Thymus (tissue), 11 donors: ENCODE measurements around the gene LAMB3. TPM values are rescaled to one million over a fixed set of nuclear protein-coding genes. Genes with fewer than 3 reads are reported as not detected.

Source experiments
- DNase-seq, 9 donors: peaks; one replicate each; pipeline ENCODE4 v3.0.0-alpha.2; 2013; ENCODE audit warnings: low spot score in 9 of 9, low read depth in 6 of 9, missing footprints in 1 of 9
- H3K27ac ChIP-seq, 2 donors: one replicate each; pipeline ENCODE4 v1.5.1; 2013; ENCODE audit warnings: control low read depth in 1 of 2, low read depth in 1 of 2, low read length in 1 of 2, mild to moderate bottlenecking in 1 of 2, moderate library complexity in 1 of 2
- H3K27me3 ChIP-seq, 2 donors: one replicate each; pipeline ENCODE4 v1.5.1; 2013; ENCODE audit warnings: low read length in 1 of 2; ENCODE audit not compliant: control insufficient read depth in 2 of 2, insufficient read depth in 1 of 2
- H3K36me3 ChIP-seq, 2 donors: one replicate each; pipeline ENCODE4 v1.5.1; 2013; ENCODE audit warnings: low read length in 1 of 2, mild to moderate bottlenecking in 1 of 2, moderate library complexity in 1 of 2; ENCODE audit not compliant: control insufficient read depth in 2 of 2, insufficient read depth in 2 of 2
- H3K4me1 ChIP-seq, 2 donors: one replicate each; pipeline ENCODE4 v1.5.1; 2013; ENCODE audit warnings: low read length in 2 of 2; ENCODE audit not compliant: control insufficient read depth in 2 of 2, insufficient read depth in 2 of 2
- H3K4me3 ChIP-seq, 2 donors: one replicate each; pipeline ENCODE4 v1.5.1; 2013; ENCODE audit warnings: low read length in 2 of 2, control low read depth in 1 of 2, mild to moderate bottlenecking in 1 of 2
- H3K9me3 ChIP-seq, 2 donors: one replicate each; pipeline ENCODE4 v1.5.1; 2013; ENCODE audit warnings: low read length in 1 of 2, mild to moderate bottlenecking in 1 of 2; ENCODE audit not compliant: control insufficient read depth in 2 of 2, insufficient read depth in 1 of 2
- WGBS: extraction: QIAGEN DNeasy Blood & Tissue Kit; methylation state at CpG from one replicate; pipeline ENCODE4 v1.1.7; 2013; 5-methylcytosine and 5-hydroxymethylcytosine counted together
- polyA plus RNA-seq: library from polyadenylated mRNA; stranded (reverse); fragments of 200-250 nt; gene quantifications from one replicate; pipeline ENCODE4 v1.2.3, GENCODE V29; 2013
- total RNA-seq: library from RNA; stranded (reverse); fragments of 120-200 nt; gene quantifications from one replicate; pipeline ENCODE4 v1.2.4, GENCODE V29; 2013
- donor health status: healthy.

Gene LAMB3
- total and polyA plus RNA-seq, 2 donors: 10.5 to 13.9 TPM

GRCh38 chr1:209618291-209618690 is 33.9 kb downstream of the LAMB3 start:
- Histone ChIP-seq H3K36me3 (no peaks in the 10 kb centered on the region), H3K27me3 (no peaks in the 10 kb centered on the region), H3K9me3 (no peaks in the 10 kb centered on the region), H3K4me3 (no peak overlapping the region), H3K27ac (no peak overlapping the region), H3K4me1 (no peaks in the 10 kb centered on the region)
- WGBS: 90% methylated on average over 11 of the region's 11 CpGs
- no peak for DNase-seq

- DNase-seq: no peak
- 94% methylated on average over 6 of the region's 6 CpGs for WGBS
- no peaks in the 10 kb centered on the region for H3K9me3 ChIP-seq
- no peak overlapping the region for H3K4me3 ChIP-seq
- H3K36me3 ChIP-seq: no peaks in the 10 kb centered on the region
- no peaks in the 10 kb centered on the region for H3K27me3 ChIP-seq
- no peak overlapping the region for H3K27ac ChIP-seq
- H3K4me1 ChIP-seq: no peaks in the 10 kb centered on the region
Observed at GRCh38 chr1:209617755-209618154, 34.5 kb downstream of the LAMB3 start.

DNA sequence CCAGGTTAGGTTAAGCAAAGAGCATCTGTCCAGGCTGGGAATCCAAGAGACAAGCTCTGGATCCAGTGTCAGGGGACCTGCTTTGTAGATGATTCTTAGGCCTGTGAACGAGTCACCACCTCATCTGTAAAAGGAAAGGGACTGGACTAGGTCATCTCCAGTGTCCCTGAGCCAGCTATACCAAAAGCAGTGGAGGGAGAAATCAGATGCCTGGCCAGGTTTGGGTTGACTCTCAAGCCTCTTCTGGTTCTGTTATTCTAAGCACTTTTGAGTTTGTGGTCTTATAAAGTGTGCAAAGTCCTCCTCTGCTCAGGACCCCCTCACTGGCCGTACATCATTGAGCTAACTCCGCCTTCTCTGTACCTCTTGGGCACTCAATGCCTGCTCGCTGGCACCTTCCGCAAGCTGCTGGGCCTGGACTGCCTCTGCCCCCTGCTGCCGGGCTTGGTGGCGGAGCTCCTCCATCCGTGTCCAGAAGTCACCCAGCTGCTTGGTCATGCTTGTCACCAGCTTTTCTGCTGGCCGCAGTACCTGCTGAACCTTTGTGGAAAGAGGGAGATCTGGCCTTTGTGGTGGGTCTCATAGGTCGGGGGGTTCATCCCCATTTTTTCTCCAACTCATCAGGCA is 35.1 kb downstream of the LAMB3 start:
- H3K27ac ChIP-seq: no peak overlapping the region
- no peaks in the 10 kb centered on the region for H3K27me3 ChIP-seq
- no peak for DNase-seq
- WGBS: 97% methylated on average over 10 of the region's 10 CpGs
- no peaks in the 10 kb centered on the region for H3K4me1 ChIP-seq
- no peaks in the 10 kb centered on the region for H3K9me3 ChIP-seq
- no peak overlapping the region for H3K4me3 ChIP-seq
- H3K36me3 ChIP-seq: no peaks in the 10 kb centered on the region

DNA sequence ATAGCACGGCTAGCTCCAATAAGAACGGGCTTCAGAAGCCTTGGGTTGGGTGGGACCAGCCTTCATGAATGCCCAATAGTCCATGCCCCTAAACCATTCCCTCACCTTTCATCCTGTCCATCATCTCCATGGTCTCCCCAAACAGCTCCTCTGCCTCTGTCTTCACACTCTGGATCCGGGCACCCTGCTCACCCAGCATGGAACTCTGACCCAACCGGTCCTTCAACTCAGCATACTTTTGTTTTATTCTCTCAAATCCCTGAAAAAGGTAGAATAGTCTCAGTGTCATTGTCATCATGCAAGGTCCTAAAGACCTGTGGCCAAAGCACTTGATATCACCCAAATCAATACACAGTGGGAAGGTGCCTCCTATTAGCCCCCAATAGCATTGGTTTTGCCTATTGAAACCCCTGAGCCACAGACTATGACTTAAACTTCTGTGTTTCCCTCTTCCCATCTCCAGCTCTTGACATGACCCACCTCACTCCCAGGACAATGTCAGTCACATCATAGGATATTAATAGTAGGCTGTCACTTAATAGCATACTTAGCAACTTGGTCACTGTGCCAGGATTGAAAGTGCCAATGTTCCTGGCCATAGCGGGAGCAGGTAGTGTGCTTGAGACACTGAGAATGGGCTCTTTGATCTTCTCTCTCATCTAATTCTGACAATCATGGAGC is 35.7 kb downstream of the LAMB3 start:
- DNase-seq: no peak
- Histone ChIP-seq H3K36me3 (no peaks in the 10 kb centered on the region), H3K4me1 (no peaks in the 10 kb centered on the region), H3K4me3 (no peak overlapping the region), H3K27me3 (no peaks in the 10 kb centered on the region), H3K9me3 (no peaks in the 10 kb centered on the region), H3K27ac (no peak overlapping the region)
- WGBS: 98% methylated on average over 5 of the region's 5 CpGs

GRCh38 chr1:209614906-209615305 is 37.3 kb downstream of the LAMB3 start:
- Histone ChIP-seq H3K36me3 (no peaks in the 10 kb centered on the region), H3K4me1 (no peaks in the 10 kb centered on the region), H3K27ac (no peak overlapping the region), H3K4me3 (no peak overlapping the region), H3K9me3 (no peaks in the 10 kb centered on the region), H3K27me3 (no peaks in the 10 kb centered on the region)
- 96% methylated on average over 5 of the region's 5 CpGs for WGBS
- no peak for DNase-seq

DNA sequence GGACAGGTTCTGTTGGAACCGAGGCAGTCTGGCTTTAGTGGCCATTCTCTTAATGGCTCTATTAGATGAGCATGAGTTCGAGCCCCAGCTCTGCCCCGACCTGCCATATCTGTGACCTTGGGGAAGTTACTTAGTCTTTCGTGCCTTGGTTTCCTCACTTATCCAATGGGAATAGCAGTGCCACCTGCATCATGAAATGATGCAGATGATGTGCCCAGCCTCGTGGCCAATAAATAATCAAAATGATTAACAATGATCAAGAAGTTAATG is 38.1 kb downstream of the LAMB3 start:
- WGBS: 91% methylated on average over 5 of the region's 5 CpGs
- H3K27ac ChIP-seq: no peak overlapping the region
- no peaks in the 10 kb centered on the region for H3K36me3 ChIP-seq

DNA sequence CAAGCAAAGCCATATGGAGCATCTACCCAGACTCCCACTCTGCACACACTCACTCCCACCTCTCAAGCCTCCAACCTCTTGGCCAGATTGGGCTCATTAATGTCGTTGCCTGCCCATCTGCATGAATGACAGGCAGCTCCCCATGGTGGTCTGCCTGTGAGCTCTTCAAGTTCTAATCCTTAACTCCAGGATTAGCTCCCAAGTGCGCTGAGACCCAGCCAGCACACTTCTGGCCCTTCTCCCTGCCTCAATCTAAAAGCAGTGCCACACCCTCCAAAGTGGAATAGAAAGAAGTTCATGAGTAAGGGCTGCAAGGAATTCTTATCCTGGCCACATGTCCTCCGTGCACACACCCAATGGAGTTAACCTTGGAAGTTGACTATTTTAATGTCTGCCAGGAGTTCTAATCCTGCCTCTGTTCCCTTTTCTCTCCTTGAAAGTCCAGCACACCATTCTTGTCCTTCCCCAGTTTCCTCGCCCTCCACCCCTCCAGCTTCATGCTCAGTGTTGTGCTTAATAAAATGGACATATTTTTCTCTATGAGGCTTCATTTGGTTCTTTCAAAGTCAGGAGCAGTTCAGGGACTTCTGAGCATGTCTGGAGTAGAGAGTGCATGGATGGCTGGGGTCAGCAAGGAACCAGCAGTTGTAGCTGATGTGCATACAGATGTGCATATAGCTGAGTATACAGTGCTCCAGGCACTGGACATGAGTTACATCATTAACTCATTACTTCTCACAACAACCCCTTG is 38.6 kb downstream of the LAMB3 start:
- Histone ChIP-seq H3K9me3 (no peaks in the 10 kb centered on the region), H3K27ac (no peak overlapping the region), H3K4me3 (no peak overlapping the region), H3K27me3 (no peaks in the 10 kb centered on the region), H3K4me1 (no peaks in the 10 kb centered on the region), H3K36me3 (no peaks in the 10 kb centered on the region)
- WGBS: 89% methylated on average over 4 of the region's 4 CpGs
- DNase-seq: no peak

More for the DNA sequence above, 38.1 kb downstream of the LAMB3 start:
- H3K27me3 ChIP-seq: no peaks in the 10 kb centered on the region
- no peak for DNase-seq
- H3K4me3 ChIP-seq: no peak overlapping the region
- H3K4me1 ChIP-seq: no peaks in the 10 kb centered on the region
- H3K9me3 ChIP-seq: no peaks in the 10 kb centered on the region

- H3K27me3 ChIP-seq: no peaks in the 10 kb centered on the region
- no peaks in the 10 kb centered on the region for H3K4me1 ChIP-seq
- H3K36me3 ChIP-seq: no peaks in the 10 kb centered on the region
- no peak overlapping the region for H3K27ac ChIP-seq
- DNase-seq: no peak
- H3K9me3 ChIP-seq: no peaks in the 10 kb centered on the region
- H3K4me3 ChIP-seq: no peak overlapping the region
- 85% methylated on average over 12 of the region's 12 CpGs for WGBS
Observed at GRCh38 chr1:209612646-209613399, 39.4 kb downstream of the LAMB3 start.
